Measurements from ENCODE around the gene RAB7A. TPM values are rescaled to one million over a fixed set of nuclear protein-coding genes. Genes with fewer than 3 reads are reported as not detected.
"Not testable (repeated sequence)": the region's sequence is repeated elsewhere in the genome, so short reads cannot be mapped to it uniquely, and the experiment has no call there.

Gene RAB7A
- total RNA-seq, 6 experiments from 2014 or later, result 84.0 to 145 (median 119) TPM

GRCh38 chr3:128727059-128727458 lies 1.1 kb downstream of the RAB7A start:
- Histone ChIP-seq H3K9me3 (no peaks in the 10 kb centered on the region), H3K27me3 (no peaks in the 10 kb centered on the region), H3K4me3 (peak overlapping the region; percentile 97 to 100 (median 99)), H3K4me1 (peaks cover 0 to 41% (median 6%) of the 10 kb centered on the region in 4 donors), H3K27ac (peak overlapping the region; percentile 97 to 99 (median 97)), H3K36me3 (no peaks in the 10 kb centered on the region)
- intact Hi-C loops (cut with DNase I), result no loop called here
- DNase-seq (no peak), ATAC-seq (no peak)
- TF ChIP-seq CTCF (IDR thresholded peaks at IDR 0.05), result no peak
- WGBS (ENCODE audit: insufficient coverage, low coverage, low lambda C conversion rate, missing lambda C conversion rate), result 6% methylated on average over 4 of the region's 4 CpGs

GRCh38 chr3:128727485-128727884 lies 1.5 kb downstream of the RAB7A start:
- H3K27me3 ChIP-seq, result no peaks in the 10 kb centered on the region
- intact Hi-C loops (cut with DNase I), result no loop called here
- TF ChIP-seq POLR2A (IDR thresholded peaks at IDR 0.05) (no peak), CTCF (IDR thresholded peaks at IDR 0.05) (no peak)
- DNase-seq (no peak), ATAC-seq (no peak)
- H3K36me3 ChIP-seq, result no peaks in the 10 kb centered on the region
- H3K4me3 ChIP-seq, result peak overlapping the region; percentile 97 to 100 (median 99)
- peaks cover 0 to 44% (median 6%) of the 10 kb centered on the region in 4 donors for H3K4me1 ChIP-seq
- no peaks in the 10 kb centered on the region for H3K9me3 ChIP-seq
- H3K27ac ChIP-seq, result peak overlapping the region; percentile 97 to 99 (median 97)
- WGBS (ENCODE audit: insufficient coverage, low coverage, low lambda C conversion rate, missing lambda C conversion rate), result 21% methylated on average over 6 of the region's 6 CpGs

- Histone ChIP-seq H3K27ac (no peak overlapping the region), H3K4me3 (peak overlapping the region in 1 of 3 donors; percentile 99), H3K36me3 (no peaks in the 10 kb centered on the region), H3K4me1 (peaks cover 0 to 49% (median 6%) of the 10 kb centered on the region in 4 donors), H3K9me3 (no peaks in the 10 kb centered on the region), H3K27me3 (no peaks in the 10 kb centered on the region)
- no peak for ATAC-seq
- WGBS (ENCODE audit: insufficient coverage, low coverage, low lambda C conversion rate, missing lambda C conversion rate), result 19% methylated on average over 2 of the region's 2 CpGs
- intact Hi-C loops (cut with DNase I), result no loop called here
- TF ChIP-seq CTCF (IDR thresholded peaks at IDR 0.05) (no peak), POLR2A (IDR thresholded peaks at IDR 0.05) (no peak)
- no peak for DNase-seq
Measured at GRCh38 chr3:128727996-128728395, 2.0 kb downstream of the RAB7A start.

GRCh38 chr3:128728521-128728920 lies 2.5 kb downstream of the RAB7A start:
- H3K27me3 ChIP-seq; H3K4me3 ChIP-seq; H3K27ac ChIP-seq; ATAC-seq; intact Hi-C loops (cut with DNase I); H3K9me3 ChIP-seq; H3K36me3 ChIP-seq; DNase-seq: not testable (repeated sequence)
- WGBS (ENCODE audit: insufficient coverage, low coverage, low lambda C conversion rate, missing lambda C conversion rate), result 90% methylated on average over 12 of the region's 13 CpGs
- peaks cover 0 to 54% (median 6%) of the 10 kb centered on the region in 4 donors for H3K4me1 ChIP-seq

- H3K36me3 ChIP-seq, result no peaks in the 10 kb centered on the region
- TF ChIP-seq POLR2A (IDR thresholded peaks at IDR 0.05), result no peak
- no peak for TF ChIP-seq CTCF (IDR thresholded peaks at IDR 0.05)
- no peak overlapping the region for H3K4me3 ChIP-seq
- 68% methylated on average over 5 of the region's 5 CpGs for WGBS (ENCODE audit: insufficient coverage, low coverage, low lambda C conversion rate, missing lambda C conversion rate)
- no peak for DNase-seq
- no peak for ATAC-seq
- H3K9me3 ChIP-seq, result no peaks in the 10 kb centered on the region
- H3K27me3 ChIP-seq, result no peaks in the 10 kb centered on the region
- no peak overlapping the region for H3K27ac ChIP-seq
- intact Hi-C loops (cut with DNase I), result loop anchor here in 1 of 2 donors (10.0 kb wide), 1 partner anchor 74 kb away; no protein-coding TSS in a partner anchor
- peaks cover 0 to 72% (median 6%) of the 10 kb centered on the region in 4 donors for H3K4me1 ChIP-seq
Measured at GRCh38 chr3:128730471-128730870, 4.5 kb downstream of the RAB7A start.
